COR-L47 (cell line): ENCODE results near the gene ASTN2.

Experiments
- DNase-seq: peaks from one replicate; lab custom pipeline; 2025; lab: John Stamatoyannopoulos, UW

Gene ASTN2

DNA sequence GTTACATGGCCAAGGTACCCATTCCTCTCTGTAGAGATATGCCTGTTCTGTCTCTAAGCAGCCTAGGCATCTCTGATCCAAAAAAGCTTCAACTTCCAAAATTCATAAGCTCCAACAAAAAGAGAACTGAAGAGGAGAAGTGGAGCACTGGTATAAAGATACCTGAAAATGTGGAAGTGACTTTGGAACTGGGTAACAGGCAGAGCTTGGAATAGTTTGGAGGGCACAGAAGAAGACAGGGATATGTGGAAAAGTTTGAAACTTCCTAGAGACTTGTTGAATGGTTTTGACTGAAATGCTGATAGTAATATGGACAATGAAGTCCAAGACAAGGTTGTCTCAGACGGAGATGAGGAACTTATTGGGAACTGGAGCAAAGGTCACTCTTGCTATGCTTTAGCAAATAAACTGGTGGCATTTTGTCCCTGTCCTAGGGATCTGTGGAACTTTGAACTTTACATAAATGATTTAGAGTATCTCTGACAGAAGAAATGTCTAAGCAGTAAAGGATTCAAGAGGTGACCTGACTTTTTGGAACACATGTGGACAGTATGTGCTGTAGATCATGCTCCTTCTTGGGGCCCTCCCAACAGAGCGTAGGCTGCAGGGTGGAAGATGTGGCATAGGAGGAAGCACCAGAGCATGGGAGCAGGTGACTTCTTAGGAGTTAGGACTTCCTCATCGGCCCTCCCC is 889.9 kb downstream of the ASTN2 start:
- DNase-seq: no peak

- DNase-seq: no peak
These were observed 894.6 kb downstream of the ASTN2 start for GRCh38 chr9:116520218-116520617.

DNA sequence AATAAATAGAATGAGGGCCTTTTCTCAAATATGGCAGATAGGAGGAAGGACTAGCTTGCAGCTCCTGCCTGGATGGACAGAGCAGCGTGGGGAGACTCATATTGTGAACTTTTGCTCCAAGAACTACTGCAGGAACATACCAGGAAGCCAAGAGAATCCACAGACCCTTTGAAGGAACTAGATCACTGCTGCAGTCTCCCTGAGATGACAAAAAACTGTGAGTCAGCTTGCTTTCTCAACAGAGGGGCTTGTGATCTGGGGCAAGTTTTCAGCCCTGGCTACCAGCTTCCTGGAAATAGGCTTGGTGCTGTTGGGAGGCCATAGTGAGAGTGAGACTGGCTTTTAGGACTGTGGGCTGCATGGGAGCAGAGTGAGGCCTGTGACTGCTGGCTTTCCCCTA is 898.4 kb downstream of the ASTN2 start:
- no peak for DNase-seq

DNA sequence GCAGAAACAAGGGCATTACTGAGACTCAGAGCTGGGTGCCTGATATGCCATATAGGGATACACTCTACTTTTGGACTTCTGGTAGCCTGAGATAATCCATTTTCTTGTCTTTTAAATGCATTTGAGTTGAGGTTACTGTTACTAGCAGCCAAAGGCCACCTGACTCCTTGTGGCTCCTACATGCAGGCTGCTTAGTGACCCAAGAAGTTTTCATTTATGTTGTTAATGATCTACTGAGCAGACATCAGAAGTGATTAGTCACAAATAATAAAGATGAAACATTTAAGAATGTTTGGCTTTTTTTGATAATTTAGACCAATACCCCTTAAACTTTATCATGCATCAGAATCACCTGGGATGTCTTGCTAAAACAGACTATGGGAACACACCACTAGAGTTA is 899.3 kb downstream of the ASTN2 start:
- DNase-seq: no peak

DNA sequence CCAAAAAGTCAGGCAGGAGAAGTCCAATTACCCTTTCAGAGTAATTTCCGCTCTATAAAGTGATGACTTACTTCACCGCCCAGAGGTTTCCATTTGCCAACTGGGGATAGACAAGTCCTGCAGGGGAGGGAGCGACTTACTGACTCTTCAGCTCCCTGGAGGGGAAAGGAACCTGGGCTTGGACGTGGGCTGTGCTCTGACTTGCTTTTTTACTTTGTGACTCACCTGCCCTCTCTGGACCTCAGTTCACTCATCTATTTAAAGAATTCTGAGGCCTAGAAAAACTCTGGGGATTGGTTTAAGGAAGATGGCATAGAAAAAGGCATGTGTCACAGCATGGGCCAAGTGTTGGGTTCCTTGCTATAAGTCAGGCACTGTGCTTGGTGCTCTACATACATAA is 908.2 kb downstream of the ASTN2 start:
- DNase-seq: no peak

GRCh38 chr9:116504893-116505480 is 909.9 kb downstream of the ASTN2 start:
- no peak for DNase-seq

- DNase-seq: no peak
These were observed 910.8 kb downstream of the ASTN2 start for GRCh38 chr9:116504081-116504480.

- no peak for DNase-seq
These were observed 912.1 kb downstream of the ASTN2 start for GRCh38 chr9:116502746-116503145.

DNA sequence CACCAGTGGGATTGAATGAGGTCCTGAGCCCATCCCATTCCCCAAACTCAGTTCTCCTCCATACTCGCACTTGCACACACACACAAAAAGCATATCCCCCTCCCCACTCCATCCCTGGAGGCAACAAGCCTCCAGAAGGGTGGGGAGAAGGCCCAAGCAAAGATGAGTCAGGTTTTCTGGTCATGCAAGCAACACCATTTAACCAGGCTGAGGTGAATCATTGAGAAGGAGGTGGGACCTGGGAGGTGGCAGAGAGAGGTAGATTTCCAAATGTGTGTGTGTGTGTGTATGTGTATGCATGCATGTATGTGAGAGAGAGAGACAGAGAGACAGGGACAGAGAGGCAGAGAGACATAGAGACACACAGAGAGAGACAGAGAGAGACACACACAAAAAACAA is 913.0 kb downstream of the ASTN2 start:
- no peak for DNase-seq

- DNase-seq: no peak
These were observed 914.6 kb downstream of the ASTN2 start for GRCh38 chr9:116499986-116500871.

- no peak for DNase-seq
These were observed 915.4 kb downstream of the ASTN2 start for GRCh38 chr9:116499434-116499833.

- no peak for DNase-seq
These were observed 917.6 kb downstream of the ASTN2 start for GRCh38 chr9:116497095-116497890.

DNA sequence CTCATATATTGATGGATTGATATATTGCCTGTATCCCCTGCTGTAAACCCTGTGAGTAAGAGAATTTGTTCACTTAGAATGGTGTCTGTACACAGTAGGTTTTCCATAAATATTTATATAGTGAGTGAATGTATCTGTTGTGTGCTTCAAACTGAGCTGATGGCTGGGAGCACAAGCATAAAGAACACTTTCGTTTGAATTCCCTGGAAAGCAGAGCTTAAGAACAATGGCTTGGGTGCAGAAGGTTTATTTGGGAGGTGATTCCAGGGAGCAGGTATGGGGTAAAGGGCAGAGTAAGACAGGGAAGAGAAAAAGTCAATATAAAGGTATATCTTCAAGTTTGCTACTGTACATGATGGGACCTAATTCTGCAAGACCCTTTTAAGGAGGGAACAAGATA is 918.7 kb downstream of the ASTN2 start:
- no peak for DNase-seq

GRCh38 chr9:116495725-116496124 is 919.1 kb downstream of the ASTN2 start:
- no peak for DNase-seq

- DNase-seq: no peak
These were observed 919.8 kb downstream of the ASTN2 start for GRCh38 chr9:116494815-116495634.

DNA sequence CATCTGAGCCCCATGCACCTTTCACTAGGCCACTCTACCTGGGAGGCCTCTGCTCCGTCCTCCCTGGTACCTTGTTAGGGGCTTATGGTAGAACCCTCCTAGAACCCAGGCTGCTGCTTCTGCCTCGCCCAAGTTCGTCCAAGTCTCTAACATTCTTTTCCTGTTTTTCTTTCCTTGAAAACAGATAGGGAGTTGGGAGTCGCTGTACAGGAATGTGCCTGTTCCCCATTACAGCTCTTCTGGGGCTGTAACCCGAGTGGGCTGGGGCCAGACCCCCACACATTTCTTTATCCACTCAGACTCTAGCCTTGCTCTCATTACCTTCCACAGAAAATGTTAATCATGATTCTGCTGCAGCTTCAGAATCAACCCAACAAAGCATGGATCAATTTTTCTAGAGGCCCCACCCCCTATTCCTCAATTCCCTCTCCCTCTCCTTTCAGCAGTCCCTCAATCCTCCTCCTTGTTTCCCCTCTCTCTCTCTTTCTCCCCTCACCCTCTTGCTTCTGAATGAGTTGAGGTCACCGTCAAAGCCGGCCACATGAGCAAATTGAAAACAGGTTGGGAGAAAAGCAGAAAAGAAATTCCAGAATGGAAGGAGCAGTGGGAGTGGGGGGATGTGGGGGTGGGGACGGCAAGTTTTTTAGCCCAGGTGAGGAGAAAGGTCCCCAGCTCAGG is 921.5 kb downstream of the ASTN2 start:
- DNase-seq: no peak

- no peak for DNase-seq
These were observed 923.2 kb downstream of the ASTN2 start for GRCh38 chr9:116491659-116492058.

DNA sequence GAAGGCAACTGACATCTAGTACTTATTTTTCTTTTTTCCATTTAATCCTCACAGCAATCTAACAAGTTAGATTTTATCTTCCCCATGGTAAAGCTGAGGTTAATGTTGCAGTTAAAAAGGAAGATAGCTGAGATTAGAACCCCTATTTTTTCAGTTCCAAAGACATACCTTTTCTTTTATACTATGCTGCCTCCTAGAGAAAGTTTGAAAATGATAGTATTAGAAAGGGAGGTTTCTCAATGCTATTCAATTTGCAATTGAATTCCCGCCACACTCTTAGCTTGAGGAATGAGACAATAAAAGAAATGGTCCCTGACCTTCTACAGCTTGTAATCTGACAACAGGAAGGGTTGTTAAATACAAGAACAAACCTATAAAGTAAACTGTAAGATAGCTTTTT is 923.6 kb downstream of the ASTN2 start:
- DNase-seq: no peak

GRCh38 chr9:116490321-116490720 is 924.5 kb downstream of the ASTN2 start:
- no peak for DNase-seq

DNA sequence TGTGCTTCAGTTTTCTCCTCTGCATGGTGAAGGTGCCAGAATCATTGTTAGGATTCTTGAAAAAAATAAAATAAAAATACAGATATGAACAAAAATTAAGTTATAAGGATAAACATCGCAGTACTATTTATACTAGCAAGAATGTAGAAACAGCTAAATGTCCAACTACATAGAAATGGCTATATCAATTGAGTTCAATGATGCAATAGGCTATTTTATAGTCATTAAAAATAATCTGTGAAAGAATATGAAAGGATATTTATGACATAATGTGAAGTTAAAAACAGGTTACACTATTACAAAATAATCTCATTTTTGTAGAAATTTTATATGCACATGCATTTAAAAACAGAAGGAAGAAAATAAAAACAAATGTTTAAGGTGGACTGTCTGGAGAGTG is 926.5 kb downstream of the ASTN2 start:
- DNase-seq: no peak
